ENCODE results near the gene MYH14. TPM values are rescaled to one million over a fixed set of nuclear protein-coding genes. Genes with fewer than 3 reads are reported as not detected.
"Not testable (repeated sequence)": the region's sequence is repeated elsewhere in the genome, so short reads cannot be mapped to it uniquely, and the experiment has no call there.

Gene MYH14
- total RNA-seq, 1 donor from 2014 or later, result 85.4 TPM

DNA sequence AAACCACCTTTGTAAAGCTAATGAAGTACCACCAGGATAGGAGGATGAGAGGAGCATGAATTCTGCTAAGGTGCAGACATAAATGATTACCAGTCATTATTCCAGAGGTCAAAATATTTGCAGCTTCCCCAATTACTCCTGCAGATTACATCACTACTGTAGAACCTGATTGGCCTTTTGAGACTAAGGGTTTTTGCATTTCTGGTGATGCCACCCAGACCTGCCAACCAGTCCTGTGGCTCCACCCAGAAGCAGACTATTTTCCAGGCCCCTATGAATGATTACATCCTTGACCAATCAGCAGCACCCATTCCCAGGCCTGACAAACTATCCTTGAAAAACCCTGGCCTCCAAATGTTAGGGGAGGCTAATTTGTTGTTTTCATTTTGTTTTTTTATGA, 136.9 kb downstream of the MYH14 start:
- intact Hi-C loops (cut with DNase I), result no loop called here
- DNase-seq (ENCODE audit: low spot score), result no peak

- no peak for DNase-seq (ENCODE audit: low spot score)
- intact Hi-C loops (cut with DNase I), result no loop called here
These were observed 137.7 kb downstream of the MYH14 start for GRCh38 chr19:50341091-50341564.

GRCh38 chr19:50344661-50345318, 141.4 kb downstream of the MYH14 start:
- DNase-seq (ENCODE audit: low spot score), result no peak
- intact Hi-C loops (cut with DNase I), result no loop called here

DNA sequence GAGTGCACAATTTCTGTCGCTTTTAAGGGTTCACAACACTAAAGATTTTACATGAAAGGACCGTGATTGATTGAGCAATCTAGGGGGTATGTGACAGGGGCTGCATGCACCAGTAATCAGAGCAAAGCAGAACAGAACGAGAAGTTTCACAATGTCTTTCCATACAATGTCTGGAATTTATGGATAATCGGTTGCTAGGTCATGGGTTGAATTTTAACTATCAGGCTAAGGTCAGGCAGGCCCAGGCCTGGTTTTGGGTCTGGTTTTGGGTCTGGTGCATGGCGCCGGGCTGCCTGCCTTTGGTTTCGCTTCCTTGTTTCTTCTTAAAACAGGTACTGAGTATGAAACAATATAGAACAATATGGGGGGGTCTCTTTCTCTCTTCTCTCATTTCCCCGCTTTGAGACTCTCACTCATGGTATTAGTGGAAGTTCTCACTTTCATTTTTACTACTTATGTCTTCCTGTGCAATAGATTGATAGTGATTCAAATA, 143.7 kb downstream of the MYH14 start:
- intact Hi-C loops (cut with DNase I); DNase-seq (ENCODE audit: low spot score): not testable (repeated sequence)

GRCh38 chr19:50349277-50350057, 146.0 kb downstream of the MYH14 start:
- no peak for DNase-seq (ENCODE audit: low spot score)
- intact Hi-C loops (cut with DNase I), result no loop called here

- intact Hi-C loops (cut with DNase I), result no loop called here
- DNase-seq (ENCODE audit: low spot score), result no peak
These were observed 148.8 kb downstream of the MYH14 start for GRCh38 chr19:50352242-50352641.

- intact Hi-C loops (cut with DNase I); DNase-seq (ENCODE audit: low spot score): not testable (repeated sequence)
These were observed 150.1 kb downstream of the MYH14 start for GRCh38 chr19:50353487-50353880.

DNA sequence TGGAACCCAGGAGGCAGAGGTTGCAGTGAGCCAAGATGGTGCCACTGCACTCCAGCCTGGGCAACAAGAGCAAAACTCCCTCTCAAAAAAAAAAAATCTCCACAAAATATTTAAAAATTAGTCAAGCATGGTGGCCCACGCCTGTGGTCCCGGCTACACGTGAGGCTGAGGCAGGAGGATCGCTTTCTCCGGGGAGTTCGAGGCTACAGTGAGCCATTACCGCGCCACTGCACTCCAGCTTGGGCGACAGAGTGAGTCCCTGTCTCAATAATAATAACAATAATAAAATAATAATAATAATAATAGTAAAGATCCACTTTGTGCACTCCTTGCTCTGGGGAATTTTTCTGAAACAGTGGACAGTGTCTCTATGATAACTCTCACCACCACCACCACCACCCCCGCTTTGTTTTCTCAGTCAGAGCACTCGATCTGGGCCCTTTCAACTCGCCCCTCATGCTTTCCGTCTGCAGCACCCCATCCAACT, 153.3 kb downstream of the MYH14 start:
- intact Hi-C loops (cut with DNase I), result no loop called here
- DNase-seq (ENCODE audit: low spot score), result no peak

- peak; percentile 87 for DNase-seq (ENCODE audit: low spot score)
- intact Hi-C loops (cut with DNase I), result no loop called here
These were observed 154.0 kb downstream of the MYH14 start for GRCh38 chr19:50357178-50358100.

DNA sequence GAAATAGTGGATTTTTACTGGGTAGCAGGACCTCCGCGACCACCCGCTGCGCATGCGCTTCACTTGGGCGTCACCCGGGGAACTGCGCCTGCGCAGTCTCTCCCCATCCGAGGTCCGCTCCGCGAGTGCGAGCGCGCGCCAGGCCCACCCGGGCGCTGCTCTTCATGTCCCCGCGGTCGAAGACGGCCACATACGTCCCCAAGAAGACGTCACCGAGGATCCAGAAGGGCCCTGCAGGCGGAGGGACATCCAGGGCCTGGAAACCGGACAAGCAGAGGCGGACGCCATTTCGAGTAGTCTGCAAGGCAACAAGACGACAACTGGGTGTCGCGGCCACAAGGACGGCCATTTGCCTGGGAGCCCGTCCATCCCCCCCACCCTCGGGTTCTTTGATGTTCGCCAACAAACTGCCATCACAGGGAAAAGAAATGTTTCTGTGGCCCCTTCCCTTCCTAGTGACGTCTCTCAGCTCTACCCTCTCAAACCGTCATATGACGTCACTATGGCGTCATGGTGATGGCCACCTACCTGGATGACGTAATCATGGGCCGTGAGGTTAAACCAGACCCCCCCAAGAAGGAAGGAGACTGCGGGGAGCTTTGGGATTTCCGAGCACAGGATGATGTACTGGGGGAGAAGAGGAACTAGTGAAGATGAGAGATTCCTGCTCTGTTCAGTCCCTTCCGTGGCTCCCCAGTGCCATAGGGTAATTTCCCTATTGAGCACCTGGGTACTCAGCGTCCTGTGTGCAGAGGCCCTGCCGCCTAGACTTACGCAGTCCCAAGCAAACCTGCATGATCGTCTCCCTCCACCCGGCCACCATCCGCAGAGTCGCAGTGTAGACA, 155.3 kb downstream of the MYH14 start:
- DNase-seq (ENCODE audit: low spot score), result peak; percentile 88
- intact Hi-C loops (cut with DNase I), result no loop called here

GRCh38 chr19:50359328-50359818, 156.0 kb downstream of the MYH14 start:
- intact Hi-C loops (cut with DNase I), result no loop called here
- DNase-seq (ENCODE audit: low spot score), result no peak

Other genes with a start within 250 kb of the MYH14 start
- 0.27 TPM for gene SIGLEC11, start 242.4 kb upstream of the MYH14 start, total RNA-seq
- 22.1 TPM for gene VRK3, start 178.2 kb upstream of the MYH14 start, total RNA-seq
- 3.5 TPM for gene ZNF473, start 177.6 kb upstream of the MYH14 start, total RNA-seq
- gene IZUMO2, start 40.3 kb upstream of the MYH14 start, total RNA-seq, result not detected
- 3.8 TPM for gene KCNC3, start 125.8 kb downstream of the MYH14 start, total RNA-seq
- 0.24 TPM for gene NAPSA, start 162.0 kb downstream of the MYH14 start, total RNA-seq
- 86.3 TPM for gene NR1H2, start 172.8 kb downstream of the MYH14 start, total RNA-seq
- 8.0 TPM for gene POLD1, start 180.7 kb downstream of the MYH14 start, total RNA-seq
- not detected for gene SPIB, start 215.3 kb downstream of the MYH14 start, total RNA-seq
- gene MYBPC2, start 229.3 kb downstream of the MYH14 start, total RNA-seq, result not detected